GM21367 (cell line): Measurements from ENCODE around the gene BCAM.
"Not testable (repeated sequence)": the region's sequence is repeated elsewhere in the genome, so short reads cannot be mapped to it uniquely, and the experiment has no call there.

Experiments used
- ATAC-seq: cut with Tn5 transposase; IDR thresholded peaks from one replicate; pipeline ENCODE4 v1.9.1; 2021; ENCODE audit not compliant: unreplicated experiment

The BCAM gene, protein sequence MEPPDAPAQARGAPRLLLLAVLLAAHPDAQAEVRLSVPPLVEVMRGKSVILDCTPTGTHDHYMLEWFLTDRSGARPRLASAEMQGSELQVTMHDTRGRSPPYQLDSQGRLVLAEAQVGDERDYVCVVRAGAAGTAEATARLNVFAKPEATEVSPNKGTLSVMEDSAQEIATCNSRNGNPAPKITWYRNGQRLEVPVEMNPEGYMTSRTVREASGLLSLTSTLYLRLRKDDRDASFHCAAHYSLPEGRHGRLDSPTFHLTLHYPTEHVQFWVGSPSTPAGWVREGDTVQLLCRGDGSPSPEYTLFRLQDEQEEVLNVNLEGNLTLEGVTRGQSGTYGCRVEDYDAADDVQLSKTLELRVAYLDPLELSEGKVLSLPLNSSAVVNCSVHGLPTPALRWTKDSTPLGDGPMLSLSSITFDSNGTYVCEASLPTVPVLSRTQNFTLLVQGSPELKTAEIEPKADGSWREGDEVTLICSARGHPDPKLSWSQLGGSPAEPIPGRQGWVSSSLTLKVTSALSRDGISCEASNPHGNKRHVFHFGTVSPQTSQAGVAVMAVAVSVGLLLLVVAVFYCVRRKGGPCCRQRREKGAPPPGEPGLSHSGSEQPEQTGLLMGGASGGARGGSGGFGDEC

DNA sequence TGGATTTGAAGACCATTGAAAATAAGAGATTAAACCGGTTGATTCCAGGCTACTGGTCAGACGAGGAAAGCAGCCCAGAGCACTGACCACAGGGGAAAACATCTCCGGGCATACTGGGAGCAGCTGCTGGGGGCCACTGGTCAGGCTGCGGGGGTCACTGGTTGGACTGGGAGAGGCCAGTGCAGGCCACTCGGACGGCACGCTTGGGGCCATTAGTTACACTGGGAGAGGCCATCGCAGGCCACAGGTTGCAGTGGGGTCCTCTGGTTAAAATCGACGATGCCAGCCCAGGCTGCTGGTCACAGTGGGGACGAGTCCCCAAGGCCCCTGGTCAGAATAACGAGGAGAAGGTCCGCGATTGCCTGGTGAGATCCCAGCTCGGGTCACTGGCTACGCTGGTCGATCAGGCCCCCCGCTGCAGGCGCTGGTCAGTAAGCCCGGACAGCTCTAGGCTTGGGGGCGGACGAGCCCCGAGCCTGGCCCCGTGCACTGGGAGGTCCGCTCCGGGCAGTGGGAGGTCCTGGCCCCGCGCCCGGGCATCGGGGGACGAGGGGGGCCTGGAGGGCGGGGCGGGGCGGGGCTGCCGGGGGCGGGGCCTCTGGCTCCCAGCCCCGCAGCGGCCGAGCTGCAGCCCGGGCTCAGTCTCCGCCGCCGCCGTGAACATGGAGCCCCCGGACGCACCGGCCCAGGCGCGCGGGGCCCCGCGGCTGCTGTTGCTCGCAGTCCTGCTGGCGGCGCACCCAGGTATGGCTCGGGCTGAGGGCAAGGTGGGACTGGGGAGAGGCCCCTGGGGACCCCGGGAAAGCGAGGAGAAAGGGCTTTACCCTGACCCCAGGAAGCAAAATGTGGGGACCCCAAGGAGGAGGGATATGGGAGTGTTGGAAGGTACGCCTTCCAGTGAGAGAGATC is at the start of gene BCAM:
BCAM (plus strand) TSS at position 641 of the 909 bp plus-strand sequence; CDS start at position 663, 22 bp downstream.
- ATAC-seq = no peak

DNA sequence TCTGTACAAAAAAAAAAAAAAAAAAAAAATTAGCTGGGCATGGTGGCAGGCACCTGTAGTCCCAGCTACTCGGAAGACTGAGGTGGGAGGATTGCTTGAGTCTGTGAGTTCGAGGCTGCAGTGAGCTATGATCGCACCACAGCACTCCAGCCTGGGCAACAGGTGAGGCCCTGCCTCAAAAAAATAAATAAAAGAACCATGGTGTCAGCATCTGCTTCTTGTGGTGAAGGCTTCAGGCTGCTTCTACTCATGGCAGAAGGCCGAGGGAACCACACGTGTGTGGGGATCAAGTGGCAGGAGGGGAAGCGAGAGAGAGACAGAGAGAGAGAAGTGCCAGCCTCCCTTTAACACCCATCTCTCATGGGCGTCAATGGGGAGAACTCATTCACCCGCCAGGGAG is 46.9 kb upstream of the BCAM start:
- no peak for ATAC-seq

DNA sequence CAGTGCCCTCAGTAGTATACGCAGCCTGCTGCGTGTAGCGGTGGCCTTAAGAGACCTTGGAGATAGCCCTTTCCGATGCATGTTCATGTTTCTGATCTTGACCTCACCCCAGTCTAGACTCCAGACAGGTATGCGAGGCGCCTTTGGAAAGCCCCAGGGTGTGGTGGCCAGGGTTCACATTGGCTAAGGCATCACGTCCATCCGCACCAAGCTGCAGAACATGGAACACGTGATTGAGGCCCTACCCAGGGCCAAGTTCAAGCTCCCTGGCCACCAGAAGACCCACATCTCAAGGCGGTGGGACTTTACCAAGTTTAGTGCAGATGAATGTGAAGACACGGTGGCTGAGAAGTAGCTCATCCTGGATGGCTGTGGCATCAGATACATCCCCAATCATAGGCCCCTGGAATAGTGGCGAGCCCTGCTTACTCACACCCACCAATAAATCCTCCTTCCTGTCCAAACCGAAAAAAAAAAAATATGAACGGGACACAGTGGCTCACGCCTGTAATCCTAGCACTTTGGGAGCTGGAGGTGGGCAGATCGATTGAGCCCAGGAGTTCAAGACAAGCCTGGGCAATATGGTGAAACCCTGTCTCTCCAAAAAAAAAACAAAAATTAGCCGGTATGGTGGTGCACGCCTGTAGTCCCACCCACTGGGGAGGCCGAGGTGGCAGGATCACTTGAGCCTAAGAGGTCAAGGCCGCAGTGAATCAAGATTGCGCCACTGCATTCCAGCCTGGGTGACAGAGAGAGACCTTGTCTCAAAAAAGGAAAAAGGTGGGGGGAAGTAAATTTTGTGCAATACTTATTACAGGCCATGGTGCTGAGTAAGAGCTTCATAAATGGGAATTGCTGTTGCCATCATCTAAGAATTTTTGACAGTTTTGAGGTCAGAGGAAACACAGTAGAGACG is 43.6 kb upstream of the BCAM start:
- no peak for ATAC-seq

DNA sequence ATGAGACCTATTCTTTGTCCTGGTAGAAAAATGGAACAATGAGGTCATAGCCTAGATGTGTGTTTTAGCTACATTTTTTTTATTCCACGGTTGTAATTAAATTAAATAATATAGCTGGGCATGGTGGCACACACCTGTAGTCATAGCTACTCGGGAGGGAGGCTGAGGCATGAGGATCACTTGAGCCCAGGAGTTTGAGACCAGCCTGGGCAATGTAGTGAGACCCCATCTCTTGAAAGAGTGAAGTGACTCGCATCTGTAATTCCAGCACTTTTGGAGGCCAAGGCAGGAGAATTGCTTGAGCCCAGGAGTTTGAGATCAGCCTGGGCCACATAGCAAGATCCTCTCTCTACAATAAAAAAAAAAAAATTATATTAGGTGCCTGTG is 43.0 kb upstream of the BCAM start:
- ATAC-seq = no peak

DNA sequence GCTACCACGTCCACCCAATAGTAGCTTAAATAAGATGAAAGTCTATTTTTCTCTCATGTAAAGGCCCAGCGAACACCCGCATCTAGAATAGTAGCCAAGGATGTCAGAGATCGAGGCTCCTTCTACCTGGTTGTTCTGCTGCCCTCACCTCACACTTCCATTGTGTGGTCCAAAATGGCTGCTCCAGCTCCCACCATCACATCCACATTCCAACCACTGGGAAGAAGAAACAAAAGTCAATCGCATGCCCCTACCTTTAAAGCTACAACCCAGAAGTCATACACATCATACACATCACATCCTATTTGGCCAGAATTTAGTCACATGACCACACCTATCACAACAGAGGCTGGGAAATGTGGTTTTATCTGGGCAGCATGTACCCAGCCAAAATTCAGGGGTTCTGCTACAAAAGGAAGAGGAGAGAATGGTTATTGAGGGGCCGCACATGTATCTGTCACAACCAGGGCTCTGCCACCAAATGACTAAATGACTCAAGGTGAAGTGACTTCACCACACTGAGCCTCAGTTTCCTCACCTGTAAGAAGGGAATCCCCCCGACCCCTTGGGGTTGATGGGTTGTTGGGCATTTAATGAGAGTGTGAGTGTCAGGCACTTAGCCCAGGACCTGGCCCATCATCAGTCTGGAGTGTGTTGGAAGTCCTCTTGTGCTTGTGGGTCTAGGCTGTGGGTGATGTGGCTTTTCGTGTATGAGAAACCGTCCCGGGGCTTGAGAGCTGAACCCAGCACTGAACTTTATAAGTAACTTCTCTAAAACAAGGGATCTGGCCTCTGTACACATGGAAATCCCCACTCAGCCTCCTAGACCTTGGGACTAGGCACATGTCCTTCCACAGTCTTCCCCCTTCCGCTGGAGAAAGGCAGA is 41.4 kb upstream of the BCAM start:
- no peak for ATAC-seq

DNA sequence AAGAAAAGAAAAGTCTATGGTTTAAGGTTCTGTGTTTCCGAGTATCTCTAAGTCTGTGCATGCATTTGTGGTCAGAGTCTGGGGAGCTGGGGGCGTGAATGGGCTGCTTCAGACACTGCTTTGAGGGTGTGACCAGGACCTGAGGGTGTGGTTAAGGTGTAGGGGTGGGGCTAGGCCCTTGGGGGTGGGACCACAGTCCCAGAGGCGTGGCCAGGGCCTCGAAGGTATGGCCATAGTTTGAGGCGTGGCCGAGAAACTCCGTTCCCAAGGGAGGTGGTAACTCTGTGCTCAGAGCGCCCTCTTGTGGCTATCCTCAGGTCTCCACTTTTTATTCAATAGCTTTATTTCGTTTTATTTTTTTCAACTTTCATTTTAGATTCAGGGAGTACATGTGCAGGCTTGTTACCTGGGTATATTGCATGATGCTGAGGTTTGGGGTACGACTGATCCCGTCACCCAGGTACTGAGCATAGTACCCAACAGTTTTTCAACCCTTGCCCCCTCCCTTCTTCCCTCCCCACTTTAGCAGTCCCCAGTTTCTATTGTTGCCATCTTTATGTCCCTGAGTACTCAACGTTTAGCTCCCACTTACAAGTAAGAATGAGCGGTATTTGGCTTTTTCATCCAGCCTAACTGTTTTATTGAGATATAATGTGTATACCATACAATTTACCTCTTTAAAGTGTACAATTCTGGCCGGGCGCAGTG is 38.2 kb upstream of the BCAM start:
- peak; percentile 85 for ATAC-seq

DNA sequence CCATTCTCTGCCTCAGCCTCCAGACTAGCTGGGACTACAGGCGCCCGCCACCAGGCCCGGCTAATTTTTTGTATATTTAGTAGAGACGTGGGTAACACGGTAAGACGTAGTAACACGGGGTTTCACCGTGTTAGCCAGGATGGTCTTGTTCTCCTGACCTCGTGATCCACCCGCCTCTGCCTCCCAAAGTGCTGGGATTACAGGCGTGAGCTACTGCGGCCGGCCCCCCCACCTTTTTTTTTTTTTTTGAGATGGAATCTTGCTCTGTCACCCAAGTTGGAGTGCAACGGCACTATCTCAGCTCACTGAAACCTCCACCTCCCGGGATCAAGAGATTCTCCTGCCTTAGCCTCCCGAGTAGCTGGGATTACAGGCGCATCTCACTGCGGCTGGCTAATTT is 36.8 kb upstream of the BCAM start:
- ATAC-seq = not testable (repeated sequence)

DNA sequence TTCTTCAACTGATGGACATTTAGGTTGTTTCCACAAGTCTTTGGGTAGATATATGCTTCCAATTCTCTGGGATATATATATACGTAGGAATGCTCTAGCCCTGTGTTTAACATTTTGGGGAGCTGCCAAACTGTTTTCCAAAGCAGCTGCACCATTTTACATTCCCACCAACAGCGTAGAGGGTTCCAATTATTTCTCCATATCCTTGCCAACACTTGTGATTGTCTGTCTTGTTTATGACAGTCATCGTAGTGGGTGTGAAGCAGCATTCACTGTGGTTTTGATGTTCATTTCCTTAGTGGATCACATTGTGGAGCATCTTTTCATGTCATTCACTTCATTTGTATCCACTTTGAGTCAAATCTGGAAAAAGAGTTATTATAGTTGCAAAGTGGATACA is 35.9 kb upstream of the BCAM start:
- ATAC-seq = no peak

DNA sequence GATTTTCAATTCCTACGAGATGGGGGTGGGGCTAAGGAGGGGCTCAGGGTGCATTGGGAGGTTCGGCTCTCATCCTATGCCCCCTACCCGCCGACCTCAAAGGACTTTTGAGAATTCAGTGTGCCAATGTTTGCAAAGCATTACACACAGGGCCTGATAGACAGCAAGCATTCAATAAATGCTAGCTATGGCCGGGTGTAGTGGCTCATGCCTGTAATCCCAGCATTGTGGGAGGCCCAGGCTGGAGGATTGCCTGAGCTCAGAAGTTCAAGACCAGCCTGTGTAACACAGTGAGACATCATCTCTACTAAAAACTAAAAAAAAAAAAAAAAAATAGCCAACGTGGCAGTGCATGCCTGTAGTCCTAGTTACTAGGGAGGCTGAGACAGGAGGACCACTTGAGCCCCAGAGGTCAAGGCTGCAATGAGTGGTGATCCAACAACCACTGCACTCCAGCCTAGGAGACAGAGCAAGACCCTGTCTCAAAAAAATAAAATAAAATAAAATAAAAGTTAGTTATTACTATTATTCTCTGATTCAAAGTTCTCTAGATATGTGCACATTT is 33.1 kb upstream of the BCAM start:
- ATAC-seq = no peak

DNA sequence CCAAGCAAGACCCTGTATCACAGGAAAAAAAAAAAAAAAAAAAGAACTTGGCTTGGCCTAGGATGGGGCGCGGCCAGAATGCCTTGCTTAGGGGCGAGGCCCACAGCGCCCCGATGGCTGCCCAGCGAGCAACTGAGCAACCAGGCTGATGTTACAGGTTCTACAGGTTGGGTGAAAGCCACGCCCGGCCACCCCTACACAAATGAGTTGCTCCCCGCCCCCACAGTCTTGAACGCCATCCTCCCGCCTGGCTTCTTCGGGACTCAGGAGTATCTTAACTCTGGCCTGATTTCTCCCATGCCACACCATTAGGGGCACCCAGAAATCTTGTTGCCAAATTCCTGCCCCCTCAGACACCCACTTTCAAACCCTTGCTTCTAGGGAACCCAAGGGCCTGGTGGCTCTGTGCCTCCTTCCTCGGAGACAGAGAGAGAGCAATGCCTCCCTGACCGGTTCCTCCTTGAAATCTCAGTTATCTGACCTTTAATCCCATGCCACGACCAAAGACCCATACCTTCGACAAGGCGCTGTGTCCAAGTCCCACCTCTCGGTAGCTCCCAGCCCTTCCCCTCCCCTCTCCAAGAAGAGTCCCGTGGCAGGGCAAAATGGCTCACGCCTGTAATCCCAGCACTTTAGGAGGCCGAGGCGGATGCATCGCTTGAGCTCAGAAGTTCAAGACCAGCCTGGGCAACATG is 32.4 kb upstream of the BCAM start:
- ATAC-seq = no peak

DNA sequence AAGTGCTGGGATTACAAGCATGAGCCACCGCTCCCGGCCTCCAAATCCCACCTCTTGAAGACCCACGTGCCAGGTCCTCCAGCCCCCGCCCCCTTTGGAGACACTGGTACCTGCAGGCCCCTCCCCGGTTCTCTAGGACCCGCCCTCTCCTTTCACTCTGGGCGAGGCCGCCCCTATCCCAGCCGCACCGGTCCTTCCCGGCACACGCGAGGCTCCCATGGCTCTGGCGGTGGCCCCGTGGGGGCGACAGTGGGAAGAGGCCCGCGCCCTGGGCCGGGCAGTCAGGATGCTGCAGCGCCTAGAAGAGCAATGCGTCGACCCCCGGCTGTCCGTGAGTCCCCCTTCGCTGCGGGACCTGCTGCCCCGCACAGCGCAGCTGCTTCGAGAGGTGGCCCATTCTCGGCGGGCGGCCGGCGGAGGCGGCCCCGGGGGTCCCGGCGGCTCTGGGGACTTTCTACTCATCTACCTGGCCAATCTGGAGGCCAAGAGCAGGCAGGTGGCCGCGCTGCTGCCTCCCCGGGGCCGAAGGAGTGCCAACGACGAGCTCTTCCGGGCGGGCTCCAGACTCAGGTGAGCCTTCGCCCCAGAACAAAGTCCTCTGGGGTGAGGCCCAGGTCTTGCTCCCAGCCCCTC is 31.1 kb upstream of the BCAM start, which contains the start of gene CBLC:
CBLC (plus strand) TSS at position 176 of the 633 bp plus-strand sequence; CDS start at position 218, 42 bp downstream.
- no peak for ATAC-seq

DNA sequence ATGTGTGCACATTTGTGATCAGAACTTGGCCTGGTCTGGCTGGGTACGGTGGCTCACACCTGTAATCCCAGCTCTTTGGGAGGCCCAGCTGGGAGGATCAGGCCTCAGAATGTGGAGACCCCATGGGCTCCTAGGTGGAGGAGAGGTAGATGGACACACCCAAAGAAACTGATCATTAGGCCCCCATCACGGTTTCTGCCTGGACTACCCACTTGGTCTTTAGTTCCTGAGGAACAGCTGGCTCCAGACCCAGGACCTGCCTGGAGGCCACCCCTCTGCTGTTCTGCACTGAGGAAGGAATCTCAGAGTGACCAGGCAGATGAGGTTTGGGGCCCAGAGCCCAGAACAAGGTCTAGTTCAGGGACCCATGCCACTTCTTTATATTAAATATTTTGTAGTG is 29.8 kb upstream of the BCAM start:
- ATAC-seq = no peak

DNA sequence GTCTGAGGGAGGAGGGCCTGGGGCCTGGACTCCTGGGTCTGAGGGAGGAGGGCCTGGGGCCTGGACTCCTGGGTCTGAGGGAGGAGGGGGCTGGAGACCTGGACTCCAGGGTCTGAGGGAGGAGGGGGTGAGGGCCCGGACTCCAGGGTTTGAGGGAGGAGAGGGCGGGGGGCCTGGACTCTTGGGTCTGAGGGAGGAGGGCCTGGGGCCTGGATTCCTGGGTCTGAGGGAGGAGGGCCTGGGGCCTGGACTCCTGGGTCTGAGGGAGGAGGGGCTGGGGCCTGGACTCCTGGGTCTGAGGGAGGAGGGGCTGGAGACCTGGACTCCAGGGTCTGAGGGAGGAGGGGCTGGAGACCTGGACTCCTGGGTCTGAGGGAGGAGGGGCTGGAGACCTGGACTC is 27.2 kb upstream of the BCAM start:
- not testable (repeated sequence) for ATAC-seq

DNA sequence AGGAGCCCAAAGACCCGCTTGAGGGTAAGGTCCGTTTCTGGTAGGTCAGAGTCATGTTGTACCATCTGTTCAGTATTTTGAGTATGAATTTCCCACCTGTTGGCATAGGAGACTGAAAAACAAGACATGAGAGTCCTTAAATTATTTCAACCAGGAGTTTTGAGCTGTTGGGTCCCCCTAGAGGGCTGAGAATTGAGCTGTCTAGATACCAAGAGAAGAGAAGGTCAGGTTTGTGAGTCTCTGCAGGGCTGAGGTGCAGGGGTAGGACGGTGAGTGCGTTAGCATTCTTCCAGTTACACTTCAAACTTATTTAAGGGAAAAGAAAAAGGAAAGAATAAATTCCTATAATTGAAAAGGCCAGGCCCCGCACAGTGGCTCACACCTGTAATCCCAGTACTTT is 26.2 kb upstream of the BCAM start:
- ATAC-seq = no peak

DNA sequence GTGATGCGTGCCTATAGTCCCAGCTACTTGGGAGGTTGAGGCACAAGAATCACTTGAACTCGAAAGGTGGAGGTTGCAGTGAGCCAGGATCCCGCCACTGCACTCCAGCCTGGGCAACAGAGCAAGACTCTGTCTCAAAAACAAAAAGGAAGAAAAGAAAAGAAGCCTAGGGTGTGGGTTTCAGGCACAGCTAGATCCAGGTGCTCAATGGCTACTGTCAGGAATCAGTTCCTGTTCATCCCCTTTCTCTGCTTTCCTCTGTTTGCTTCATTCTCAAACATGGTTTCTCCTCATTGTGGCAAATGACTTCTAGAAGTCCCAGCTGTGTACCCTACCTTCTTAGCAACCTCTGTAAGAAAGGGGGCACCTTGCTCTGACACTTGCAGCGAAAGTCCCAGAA is 25.4 kb upstream of the BCAM start:
- no peak for ATAC-seq

DNA sequence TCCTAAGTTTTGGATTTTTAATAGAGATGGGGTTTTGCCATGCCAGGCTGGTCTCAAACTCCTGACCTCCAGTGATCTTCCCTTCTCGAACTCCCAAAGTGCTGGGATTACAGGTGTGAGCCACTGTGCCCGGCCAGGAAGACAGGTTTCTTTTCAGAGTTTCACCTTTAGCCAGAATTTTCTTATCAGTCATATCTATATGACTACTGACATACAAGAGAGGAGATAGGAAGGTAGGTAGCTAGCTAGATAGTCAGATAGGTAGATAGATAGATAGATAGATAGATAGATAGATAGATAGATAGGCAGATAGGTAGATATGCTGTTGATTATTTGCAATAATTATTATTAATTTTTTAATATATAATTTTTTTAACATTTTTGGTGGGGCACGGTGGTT is 23.6 kb upstream of the BCAM start:
- ATAC-seq = no peak

DNA sequence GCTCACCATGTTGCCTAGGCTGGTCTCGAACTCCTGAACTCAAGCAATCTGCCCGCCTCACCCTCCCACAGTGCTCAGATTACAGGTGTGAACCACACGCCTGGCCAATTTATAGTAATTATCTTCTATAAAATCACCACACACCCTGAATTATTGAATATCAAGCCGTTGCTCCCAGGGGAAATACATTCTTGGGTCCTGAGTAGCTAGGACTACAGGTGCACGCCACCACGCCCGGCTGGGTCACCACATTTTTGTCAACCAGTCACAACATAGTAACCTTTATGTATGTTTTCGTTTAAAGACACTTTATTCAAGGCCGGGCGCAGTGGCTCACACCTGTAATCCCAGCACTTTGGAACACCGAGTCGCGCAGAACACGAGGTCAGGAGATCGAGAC is 22.9 kb upstream of the BCAM start:
- no peak for ATAC-seq
